ENCODE data around the gene ARHGAP24. TPM values are rescaled to one million over a fixed set of nuclear protein-coding genes. Genes with fewer than 3 reads are reported as not detected.

ARHGAP24 gene
- total and polyA plus RNA-seq, 2 of the 13 experiments (the other 11 are each of a cell fraction or from before 2014, with no cell fraction given), result 0.07 to 0.55 TPM

DNA sequence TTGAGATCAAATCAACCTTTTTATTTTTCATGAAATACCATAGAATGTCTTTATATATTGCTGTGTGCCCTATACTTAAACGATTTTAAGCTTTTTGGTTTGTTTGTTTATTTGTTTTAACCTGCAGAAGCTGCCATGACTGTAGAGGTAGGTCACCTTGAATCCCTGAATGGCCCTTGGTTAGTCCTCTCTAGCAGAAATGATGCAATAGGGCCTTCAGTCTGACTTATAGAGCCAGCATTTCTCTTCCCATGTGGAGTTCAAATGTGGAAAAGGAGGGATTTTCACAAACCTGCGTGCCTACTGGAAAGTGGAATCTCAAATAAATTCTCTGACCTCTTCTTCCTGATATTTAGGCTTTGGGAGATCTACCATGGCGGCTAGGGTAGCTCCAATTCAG, 557.0 kb downstream of the ARHGAP24 start:
- Histone ChIP-seq H3K4me3 (replicated peaks in 1 of 3; ENCODE audit: insufficient read depth in 1 of 3, low read depth in 2 of 3, low read length in 3 of 3) (no peak overlapping the region), H3K79me2 (ENCODE audit: insufficient read depth, low read length) (no peaks in the 10 kb centered on the region), H3K9ac (ENCODE audit: insufficient read depth, low read depth, low read length) (no peak overlapping the region), H3K27ac (ENCODE audit: extremely low read length, insufficient read depth, low read length) (no peak overlapping the region), H3K4me1 (ENCODE audit: insufficient read depth, low read length) (no peaks in the 10 kb centered on the region), H3K9me3 (ENCODE audit: low read length) (no peaks in the 10 kb centered on the region), H2AFZ (ENCODE audit: low read length) (no peak overlapping the region), H3K27me3 (ENCODE audit: control insufficient read depth in 1 of 2, insufficient read depth in 2 of 2, low read length in 2 of 2) (no peaks in the 10 kb centered on the region), H3K36me3 (replicated peaks in 1 of 2; ENCODE audit: control insufficient read depth in 1 of 2, insufficient read depth in 2 of 2, low read length in 2 of 2) (no peaks in the 10 kb centered on the region), H3K4me2 (ENCODE audit: low read depth, low read length) (no peak overlapping the region), H4K20me1 (ENCODE audit: insufficient read depth, low read length) (no peaks in the 10 kb centered on the region)
- FAIRE-seq (no peak), DNase-seq (ENCODE audit: low spot score) (no peak), ATAC-seq (no peak)
- no TSS peak for BruUV-seq (replicated peaks)
- ChIA-PET CTCF (ENCODE audit: low intra/inter-chr PET ratio, low total read pairs) (no interaction called here), POLR2A (no interaction called here)
- in situ Hi-C loops (cut with HindIII; ENCODE audit: extremely low pct_ligation_motif_present, low pct_unique_long_range_greater_than_20kb) (no loop called here), intact Hi-C loops (cut with micrococcal nuclease; ENCODE audit: unreplicated experiment) (no loop called here)
- TF ChIP-seq CEBPB (IDR thresholded peaks at IDR 0.05; ENCODE audit: borderline replicate concordance, low read depth, low read length), result peak; percentile 19; the same call in 1 of the 2 replicates
- no peak for TF ChIP-seq ZKSCAN8 (CRISPR knock-in tag; IDR thresholded peaks at IDR 0.05; ENCODE audit: borderline replicate concordance)
- no peak for TF ChIP-seq ETV6 (CRISPR knock-in tag; conservative IDR thresholded peaks at IDR 0.05)
- WGBS (ENCODE audit: low lambda C conversion rate), result 8% methylated on average over 3 of the region's 3 CpGs

DNA sequence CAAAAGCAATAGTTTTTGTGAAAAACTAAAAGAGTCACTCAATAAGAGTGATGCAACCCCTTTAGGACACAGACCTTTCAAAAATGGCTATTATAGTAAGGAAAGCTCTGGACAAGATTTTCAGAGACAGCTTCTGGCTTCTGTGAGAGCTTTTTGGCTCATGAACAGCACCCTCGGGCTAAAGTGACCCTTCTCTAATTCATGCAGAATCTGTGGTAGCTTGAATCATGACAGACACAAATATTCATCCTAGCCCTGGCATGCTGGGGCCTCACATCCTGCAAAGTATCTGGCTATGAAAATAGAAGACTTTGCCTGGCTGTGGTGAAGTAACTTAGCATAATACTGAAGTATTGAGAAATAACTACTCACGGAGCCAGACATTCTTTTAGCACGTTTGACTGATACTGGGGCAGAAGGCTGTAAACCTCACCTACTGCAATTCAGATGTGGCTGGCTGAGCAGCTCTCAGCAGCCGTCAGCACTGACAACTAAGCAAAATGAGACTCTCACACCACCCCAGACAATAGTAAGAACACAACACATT, 557.6 kb downstream of the ARHGAP24 start:
- H2AFZ ChIP-seq (ENCODE audit: low read length), result no peak overlapping the region
- no peak overlapping the region for H3K27ac ChIP-seq (ENCODE audit: extremely low read length, insufficient read depth, low read length)
- in situ Hi-C loops (cut with HindIII; ENCODE audit: extremely low pct_ligation_motif_present, low pct_unique_long_range_greater_than_20kb), result no loop called here
- H3K4me1 ChIP-seq (ENCODE audit: insufficient read depth, low read length), result no peaks in the 10 kb centered on the region
- no peak overlapping the region for H3K9ac ChIP-seq (ENCODE audit: insufficient read depth, low read depth, low read length)
- POLR2A ChIA-PET, result no interaction called here
- CTCF ChIA-PET (ENCODE audit: low intra/inter-chr PET ratio, low total read pairs), result no interaction called here
- intact Hi-C loops (cut with micrococcal nuclease; ENCODE audit: unreplicated experiment), result no loop called here
- no peak for TF ChIP-seq MXD4 (CRISPR knock-in tag; IDR thresholded peaks at IDR 0.05)
- DNase-seq (ENCODE audit: low spot score) (no peak), FAIRE-seq (no peak), ATAC-seq (no peak)
- H3K4me2 ChIP-seq (ENCODE audit: low read depth, low read length), result no peak overlapping the region
- WGBS (ENCODE audit: low lambda C conversion rate), result 12% methylated on average over 3 of the region's 4 CpGs
- no peaks in the 10 kb centered on the region for H3K27me3 ChIP-seq (ENCODE audit: control insufficient read depth in 1 of 2, insufficient read depth in 2 of 2, low read length in 2 of 2)
- H3K36me3 ChIP-seq (replicated peaks in 1 of 2; ENCODE audit: control insufficient read depth in 1 of 2, insufficient read depth in 2 of 2, low read length in 2 of 2), result no peaks in the 10 kb centered on the region
- H3K9me3 ChIP-seq (ENCODE audit: low read length), result no peaks in the 10 kb centered on the region
- no TSS peak for BruUV-seq (replicated peaks)
- H4K20me1 ChIP-seq (ENCODE audit: insufficient read depth, low read length), result no peaks in the 10 kb centered on the region
- no peaks in the 10 kb centered on the region for H3K79me2 ChIP-seq (ENCODE audit: insufficient read depth, low read length)
- no peak overlapping the region for H3K4me3 ChIP-seq (replicated peaks in 1 of 3; ENCODE audit: insufficient read depth in 1 of 3, low read depth in 2 of 3, low read length in 3 of 3)

Data from HepG2 (cell line).